ENCODE results near the gene BCAT1. TPM values are rescaled to one million over a fixed set of nuclear protein-coding genes. Genes with fewer than 3 reads are reported as not detected.

The BCAT1 gene
- total and polyA plus RNA-seq, 2 of the 8 experiments (the other 6 are each of a cell fraction or from before 2014, with no cell fraction given), result 19.7 to 263 TPM

DNA sequence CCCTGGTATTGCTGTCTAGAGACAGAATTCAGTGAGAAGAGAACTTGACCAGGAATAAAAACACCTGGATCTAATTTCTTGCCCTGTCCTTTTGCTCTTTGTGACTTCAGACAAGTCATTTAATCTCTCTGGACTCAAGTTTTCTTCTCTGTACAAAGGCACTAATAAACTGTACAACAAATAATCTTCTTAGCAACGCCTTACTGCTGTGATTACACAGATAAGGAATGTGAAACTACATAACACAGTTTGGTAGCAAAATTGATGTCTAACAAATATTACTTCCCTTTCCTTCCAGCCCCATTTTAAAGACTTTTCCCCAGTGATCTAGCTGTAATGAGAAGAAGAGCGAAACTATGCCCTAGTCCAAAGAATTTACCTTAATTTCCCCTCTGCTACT lies 69.3 kb downstream of the BCAT1 start:
- H2AFZ ChIP-seq (ENCODE audit: low read length), result no peak overlapping the region
- CTCF ChIA-PET (ENCODE audit: partially characterized antibody), result no interaction called here

More for the DNA sequence above, 69.3 kb downstream of the BCAT1 start:
- POLR2A ChIA-PET (ENCODE audit: partially characterized antibody), result no interaction called here
- Histone ChIP-seq H3K18ac (ENCODE audit: extremely low read depth, low read length) (no peak overlapping the region), H4K5ac (ENCODE audit: insufficient read length, low read depth, low read length) (no peak overlapping the region), H3K56ac (replicated peaks; ENCODE audit: insufficient read length, low read depth, low read length) (no peak overlapping the region), H2BK20ac (ENCODE audit: low read length) (no peak overlapping the region), H3K27me3 (replicated peaks in 1 of 4; ENCODE audit: control insufficient read depth in 3 of 4, extremely low read depth in 1 of 4, insufficient read depth in 3 of 4, low read length in 3 of 4) (peaks cover 0 to 1% (median 0%) of the 10 kb centered on the region in 4 experiments; a peak in 1 of 7 replicates), H3K4me1 (replicated peaks in 1 of 4; ENCODE audit: control insufficient read depth in 3 of 4, insufficient read depth in 4 of 4, low read length in 3 of 4) (no peaks in the 10 kb centered on the region), H2BK15ac (ENCODE audit: low read length) (no peak overlapping the region), H3K36me3 (ENCODE audit: control insufficient read depth in 2 of 4, insufficient read depth in 4 of 4, low read length in 3 of 4) (peaks cover 4 to 68% (median 39%) of the 10 kb centered on the region in 4 experiments; a peak in 6 of 8 replicates), H3K14ac (ENCODE audit: insufficient read length) (no peak overlapping the region), H3K23me2 (ENCODE audit: low read depth, low read length) (no peaks in the 10 kb centered on the region), H3K79me2 (ENCODE audit: control insufficient read depth in 1 of 2, insufficient read depth in 2 of 2, low read length in 2 of 2) (peaks cover 0 to 19% of the 10 kb centered on the region in 2 experiments; a peak in 1 of 4 replicates), H2BK5ac (ENCODE audit: low read depth, low read length) (no peak overlapping the region), H3K23ac (ENCODE audit: insufficient read length) (no peak overlapping the region), H3K4me3 (ENCODE audit: extremely low read depth in 1 of 4, insufficient read depth in 2 of 4, low read depth in 3 of 4, low read length in 4 of 4) (no peak overlapping the region), H3K9me3 (ENCODE audit: insufficient read depth in 2 of 2, low read depth in 1 of 2, low read length in 1 of 2) (no peaks in the 10 kb centered on the region), H2BK12ac (ENCODE audit: low read depth, low read length) (no peak overlapping the region), H4K20me1 (replicated peaks in 1 of 2; ENCODE audit: control insufficient read depth in 1 of 2, insufficient read depth in 2 of 2, low read length in 2 of 2) (no peaks in the 10 kb centered on the region), H3K79me1 (ENCODE audit: low read depth, low read length) (no peaks in the 10 kb centered on the region), H3K9ac (replicated peaks in 1 of 4; ENCODE audit: extremely low read depth in 1 of 4, low read depth in 3 of 4, low read length in 3 of 4) (no peak overlapping the region), H3K4me2 (ENCODE audit: insufficient read depth in 1 of 2, low read depth in 2 of 2, low read length in 2 of 2) (no peak overlapping the region), H2BK120ac (replicated peaks; ENCODE audit: low read depth, low read length) (no peak overlapping the region), H3K4ac (replicated peaks; ENCODE audit: insufficient read length, low read depth, low read length) (no peak overlapping the region), H2AK5ac (ENCODE audit: low read depth, low read length) (no peak overlapping the region), H4K91ac (replicated peaks; ENCODE audit: insufficient read length, low read length) (no peak overlapping the region), H3K27ac (ENCODE audit: low read depth, low read length) (no peak overlapping the region), H4K8ac (ENCODE audit: extremely low read depth, insufficient read depth, low read length) (no peak overlapping the region)
- DNase-seq (ENCODE audit: low read depth in 1 of 2, low spot score in 2 of 2) (no peak), FAIRE-seq (no peak)
- TF ChIP-seq POLR2AphosphoS5 (IDR thresholded peaks at IDR 0.05; ENCODE audit: low read depth, low read length), result no peak
- no peak for TF ChIP-seq JUN (IDR thresholded peaks at IDR 0.05; ENCODE audit: low read depth, low read length)
- TF ChIP-seq RBBP5 (IDR thresholded peaks at IDR 0.05; ENCODE audit: borderline replicate concordance, low read depth, low read length), result no peak
- 78% methylated on average over 2 of the region's 2 CpGs; no CpG with 5 or more reads in 1 of the 2 experiments for WGBS, 2 experiments (ENCODE audit: extremely low coverage in 1 of 2, insufficient coverage in 1 of 2, insufficient read length in 1 of 2, insufficient replicate concordance in 2 of 2, low coverage in 1 of 2, low lambda C conversion rate in 2 of 2, missing lambda C conversion rate in 1 of 2)

All from H1 (cell line).